OCI-LY1 (cell line): ENCODE data around the gene SLC25A28.

Source experiments
- EZH2 ChIP-seq: fragments of 200-600 bp; sonication (generic), shearing (Covaris generic); IDR thresholded peaks from 2 replicates; pipeline ENCODE4 v1.8.0; 2017; ENCODE audit warnings: borderline replicate concordance, mixed run types, mild to moderate bottlenecking, antibody characterized with exemption, low read length, moderate library complexity, mixed read lengths
- TF ChIP-seq, protein P1 (sequence below): fragments of 200-600 bp; sonication (generic), shearing (Covaris generic); IDR thresholded peaks from 2 replicates; pipeline ENCODE4 v1.5.1; 2017; ENCODE audit warnings: mild to moderate bottlenecking, antibody characterized with exemption, low read length, moderate library complexity, mixed read lengths

DNA sequence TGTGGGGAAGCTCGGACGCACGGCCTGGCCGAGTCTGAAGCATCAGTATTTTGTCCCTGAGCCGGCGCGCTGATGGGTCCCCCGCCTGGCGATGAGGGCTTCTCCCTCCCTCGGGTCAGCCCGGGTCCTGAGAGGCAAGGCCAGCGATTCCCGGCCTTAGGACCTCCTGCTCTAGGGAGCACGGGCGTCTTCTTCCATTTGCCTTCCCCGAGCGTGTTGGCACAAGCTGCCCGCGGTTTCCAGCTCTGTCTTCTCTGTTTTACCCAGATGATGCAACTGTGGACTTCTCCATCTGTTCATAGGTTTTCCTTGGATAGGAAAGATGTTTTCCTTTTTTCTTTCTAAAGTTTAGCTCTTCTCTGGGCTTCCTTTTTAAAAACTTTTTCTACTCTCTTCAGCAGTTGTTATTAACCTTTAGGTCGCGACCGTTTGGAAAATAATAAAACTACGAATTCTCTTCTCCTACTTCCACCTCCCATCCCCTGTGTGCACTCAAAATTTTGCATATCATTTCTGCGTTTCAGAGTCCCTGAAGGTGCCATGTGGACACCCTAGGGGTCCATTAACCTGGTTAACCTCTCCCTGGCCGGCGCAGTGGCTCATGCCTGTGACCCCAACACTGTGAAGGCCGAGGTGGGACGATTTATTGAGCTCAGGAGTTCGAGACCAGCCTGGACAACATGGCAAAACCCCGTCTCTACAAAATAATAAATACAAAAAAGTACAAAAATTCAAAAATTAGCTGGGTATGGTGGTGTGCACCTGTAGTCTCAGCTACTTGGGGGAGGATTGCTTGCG lies 1.4 kb upstream of the SLC25A28 start:
- no peak for TF ChIP-seq EZH2
- TF ChIP-seq, protein P1, sequence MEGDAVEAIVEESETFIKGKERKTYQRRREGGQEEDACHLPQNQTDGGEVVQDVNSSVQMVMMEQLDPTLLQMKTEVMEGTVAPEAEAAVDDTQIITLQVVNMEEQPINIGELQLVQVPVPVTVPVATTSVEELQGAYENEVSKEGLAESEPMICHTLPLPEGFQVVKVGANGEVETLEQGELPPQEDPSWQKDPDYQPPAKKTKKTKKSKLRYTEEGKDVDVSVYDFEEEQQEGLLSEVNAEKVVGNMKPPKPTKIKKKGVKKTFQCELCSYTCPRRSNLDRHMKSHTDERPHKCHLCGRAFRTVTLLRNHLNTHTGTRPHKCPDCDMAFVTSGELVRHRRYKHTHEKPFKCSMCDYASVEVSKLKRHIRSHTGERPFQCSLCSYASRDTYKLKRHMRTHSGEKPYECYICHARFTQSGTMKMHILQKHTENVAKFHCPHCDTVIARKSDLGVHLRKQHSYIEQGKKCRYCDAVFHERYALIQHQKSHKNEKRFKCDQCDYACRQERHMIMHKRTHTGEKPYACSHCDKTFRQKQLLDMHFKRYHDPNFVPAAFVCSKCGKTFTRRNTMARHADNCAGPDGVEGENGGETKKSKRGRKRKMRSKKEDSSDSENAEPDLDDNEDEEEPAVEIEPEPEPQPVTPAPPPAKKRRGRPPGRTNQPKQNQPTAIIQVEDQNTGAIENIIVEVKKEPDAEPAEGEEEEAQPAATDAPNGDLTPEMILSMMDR = no peak
